ENCODE data around the gene OR1A2. TPM values are rescaled to one million over a fixed set of nuclear protein-coding genes. Genes with fewer than 3 reads are reported as not detected.
"Not testable (repeated sequence)": the region's sequence is repeated elsewhere in the genome, so short reads cannot be mapped to it uniquely, and the experiment has no call there.

OR1A2 gene
- total RNA-seq, 1 donor from 2014 or later: not detected

DNA sequence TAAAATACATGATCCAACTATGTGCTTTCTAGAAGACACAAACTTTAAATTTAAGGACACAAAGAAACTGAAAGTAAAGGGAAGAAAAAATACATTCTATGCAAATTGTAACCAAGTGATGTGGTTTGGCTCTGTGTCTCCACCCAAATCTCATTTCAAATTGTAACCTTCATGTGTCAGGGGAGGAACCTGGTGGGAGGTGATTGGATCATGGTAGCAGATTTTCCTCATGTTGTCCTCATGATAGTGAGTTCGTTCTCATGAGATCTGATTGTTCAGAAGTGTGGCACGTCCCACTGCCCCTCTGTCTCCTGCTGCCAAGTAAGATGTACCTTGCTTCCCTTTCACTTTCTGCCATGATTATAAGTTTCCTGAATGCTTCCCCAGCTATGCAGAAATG is 25.2 kb downstream of the OR1A2 start:
- Histone ChIP-seq H3K9ac (ENCODE audit: low read depth in 1 of 3, low read length in 3 of 3) (no peak overlapping the region), H3K4me3 (ENCODE audit: low read length in 3 of 3) (no peak overlapping the region), H3K27ac (ENCODE audit: low read depth, low read length) (no peak overlapping the region), H3K27me3 (ENCODE audit: control insufficient read depth in 3 of 3, insufficient read depth in 3 of 3, low read length in 3 of 3) (no peaks in the 10 kb centered on the region), H3K9me3 (ENCODE audit: control insufficient read depth in 3 of 3, low read length in 3 of 3) (no peaks in the 10 kb centered on the region), H3K4me1 (ENCODE audit: control insufficient read depth in 3 of 3, insufficient read depth in 3 of 3, low read length in 3 of 3) (no peaks in the 10 kb centered on the region), H3K36me3 (ENCODE audit: control insufficient read depth in 3 of 3, insufficient read depth in 3 of 3, low read length in 3 of 3) (no peaks in the 10 kb centered on the region)

DNA sequence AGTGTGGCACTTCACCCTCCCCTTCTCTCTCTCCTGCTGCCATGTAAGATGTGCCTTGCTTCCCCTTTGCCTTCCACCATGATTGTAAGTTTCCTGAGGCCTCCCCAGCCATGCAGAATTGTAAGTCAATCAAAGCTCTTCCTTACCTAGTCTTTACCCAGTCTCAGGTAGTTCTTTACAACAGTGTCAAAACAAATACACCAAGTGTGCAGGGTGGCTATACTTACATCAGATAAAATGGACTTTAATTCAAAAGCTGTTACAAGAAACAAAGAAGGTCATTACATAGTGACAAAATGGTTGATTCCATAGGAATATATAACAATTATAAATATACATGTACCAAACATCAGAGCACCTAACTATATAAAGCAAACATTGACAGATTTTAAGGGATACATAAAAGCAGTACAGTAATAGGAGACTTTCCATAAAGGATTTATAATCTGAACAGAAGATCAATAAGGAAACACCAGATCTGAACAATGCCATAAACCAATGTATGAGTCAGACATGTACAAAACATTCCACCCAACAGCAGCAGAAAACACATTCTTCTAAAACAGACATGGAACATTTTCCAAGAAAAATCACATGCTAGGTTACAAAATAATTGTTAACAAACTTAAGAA is 27.5 kb downstream of the OR1A2 start:
- H3K9ac ChIP-seq (ENCODE audit: low read depth in 1 of 3, low read length in 3 of 3); H3K4me1 ChIP-seq (ENCODE audit: control insufficient read depth in 3 of 3, insufficient read depth in 3 of 3, low read length in 3 of 3); H3K4me3 ChIP-seq (ENCODE audit: low read length in 3 of 3); H3K36me3 ChIP-seq (ENCODE audit: control insufficient read depth in 3 of 3, insufficient read depth in 3 of 3, low read length in 3 of 3); H3K9me3 ChIP-seq (ENCODE audit: control insufficient read depth in 3 of 3, low read length in 3 of 3); H3K27me3 ChIP-seq (ENCODE audit: control insufficient read depth in 3 of 3, insufficient read depth in 3 of 3, low read length in 3 of 3); H3K27ac ChIP-seq (ENCODE audit: low read depth, low read length): not testable (repeated sequence)

DNA sequence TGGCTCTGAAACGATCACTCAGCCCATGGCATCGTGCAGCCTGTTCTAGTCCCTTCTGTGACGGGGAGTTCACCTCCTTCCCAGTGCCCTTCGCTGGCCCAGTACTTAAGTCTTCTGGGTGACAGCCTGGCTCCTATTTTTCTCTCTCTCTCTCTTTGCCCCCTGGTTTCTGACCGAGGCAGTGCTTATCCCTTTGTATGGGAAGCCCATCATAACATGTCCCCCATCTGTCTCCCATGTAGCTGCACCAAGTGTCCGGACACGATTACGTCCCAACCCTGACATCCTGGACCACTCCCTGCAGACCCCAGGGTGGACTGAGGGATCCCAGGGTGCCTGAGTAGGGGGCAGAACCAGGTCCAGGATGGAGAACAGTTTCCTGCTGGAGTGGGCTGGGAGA is 35.0 kb downstream of the OR1A2 start:
- H3K27me3 ChIP-seq (ENCODE audit: control insufficient read depth in 3 of 3, insufficient read depth in 3 of 3, low read length in 3 of 3); H3K36me3 ChIP-seq (ENCODE audit: control insufficient read depth in 3 of 3, insufficient read depth in 3 of 3, low read length in 3 of 3); H3K9ac ChIP-seq (ENCODE audit: low read depth in 1 of 3, low read length in 3 of 3); H3K4me1 ChIP-seq (ENCODE audit: control insufficient read depth in 3 of 3, insufficient read depth in 3 of 3, low read length in 3 of 3); H3K9me3 ChIP-seq (ENCODE audit: control insufficient read depth in 3 of 3, low read length in 3 of 3); H3K27ac ChIP-seq (ENCODE audit: low read depth, low read length); H3K4me3 ChIP-seq (ENCODE audit: low read length in 3 of 3): not testable (repeated sequence)

DNA sequence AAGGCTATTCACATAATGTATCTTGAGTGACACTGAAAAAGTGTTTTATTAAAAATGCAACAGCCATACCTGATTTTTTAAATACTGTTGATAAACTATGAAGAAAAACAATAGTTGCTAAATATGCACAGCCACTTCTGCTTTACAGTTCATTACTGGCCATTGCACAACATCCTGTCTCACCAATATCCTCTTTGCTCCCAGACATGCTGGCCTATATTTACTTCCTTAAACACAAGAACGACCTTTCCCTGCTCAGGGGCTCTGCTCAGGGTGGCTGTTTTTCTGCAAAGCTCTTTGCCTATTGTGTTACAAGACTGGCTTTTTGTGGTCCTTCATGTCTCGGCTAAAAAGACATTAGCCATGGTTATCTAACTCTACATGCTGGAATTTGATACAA is 41.4 kb downstream of the OR1A2 start:
- not testable (repeated sequence) for H3K4me1 ChIP-seq (ENCODE audit: control insufficient read depth in 3 of 3, insufficient read depth in 3 of 3, low read length in 3 of 3); H3K27ac ChIP-seq (ENCODE audit: low read depth, low read length); H3K9ac ChIP-seq (ENCODE audit: low read depth in 1 of 3, low read length in 3 of 3); H3K27me3 ChIP-seq (ENCODE audit: control insufficient read depth in 3 of 3, insufficient read depth in 3 of 3, low read length in 3 of 3); H3K36me3 ChIP-seq (ENCODE audit: control insufficient read depth in 3 of 3, insufficient read depth in 3 of 3, low read length in 3 of 3); H3K4me3 ChIP-seq (ENCODE audit: low read length in 3 of 3); H3K9me3 ChIP-seq (ENCODE audit: control insufficient read depth in 3 of 3, low read length in 3 of 3)

DNA sequence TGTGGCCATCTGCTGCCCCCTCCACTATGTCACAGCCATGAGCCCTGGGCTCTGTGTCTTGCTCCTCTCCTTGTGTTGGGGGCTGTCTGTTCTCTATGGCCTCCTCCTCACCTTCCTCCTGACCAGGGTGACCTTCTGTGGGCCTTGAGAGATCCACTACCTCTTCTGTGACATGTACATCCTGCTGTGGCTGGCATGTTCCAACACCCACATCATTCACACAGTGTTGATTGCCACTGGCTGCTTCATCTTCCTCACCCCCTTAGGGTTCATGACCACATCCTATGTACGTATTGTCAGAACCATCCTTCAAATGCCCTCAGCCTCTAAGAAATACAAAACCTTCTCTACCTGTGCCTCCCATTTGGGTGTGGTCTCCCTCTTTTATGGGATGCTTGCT is 43.7 kb downstream of the OR1A2 start:
- H3K4me1 ChIP-seq (ENCODE audit: control insufficient read depth in 3 of 3, insufficient read depth in 3 of 3, low read length in 3 of 3); H3K27ac ChIP-seq (ENCODE audit: low read depth, low read length); H3K36me3 ChIP-seq (ENCODE audit: control insufficient read depth in 3 of 3, insufficient read depth in 3 of 3, low read length in 3 of 3); H3K9me3 ChIP-seq (ENCODE audit: control insufficient read depth in 3 of 3, low read length in 3 of 3); H3K9ac ChIP-seq (ENCODE audit: low read depth in 1 of 3, low read length in 3 of 3); H3K4me3 ChIP-seq (ENCODE audit: low read length in 3 of 3); H3K27me3 ChIP-seq (ENCODE audit: control insufficient read depth in 3 of 3, insufficient read depth in 3 of 3, low read length in 3 of 3): not testable (repeated sequence)

DNA sequence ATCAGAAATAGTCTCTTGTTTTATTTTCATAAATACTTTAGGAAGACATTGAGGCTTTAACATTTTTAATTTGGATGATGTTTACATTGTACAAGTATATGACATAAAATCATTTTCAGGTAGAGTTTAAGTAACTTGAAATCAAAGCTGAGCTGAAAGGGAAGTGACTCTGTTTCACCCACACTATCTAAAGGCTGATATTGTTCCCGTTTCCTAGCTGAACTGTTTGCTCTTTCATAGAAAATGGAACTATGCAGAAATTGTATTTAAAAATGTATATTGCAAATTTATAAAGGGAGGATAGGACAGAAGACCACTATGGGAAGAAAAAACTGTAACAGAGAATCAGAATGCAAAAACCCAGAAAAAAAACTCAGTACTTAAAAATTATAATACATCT is 47.5 kb downstream of the OR1A2 start:
- not testable (repeated sequence) for H3K36me3 ChIP-seq (ENCODE audit: control insufficient read depth in 3 of 3, insufficient read depth in 3 of 3, low read length in 3 of 3); H3K27ac ChIP-seq (ENCODE audit: low read depth, low read length); H3K4me3 ChIP-seq (ENCODE audit: low read length in 3 of 3); H3K9ac ChIP-seq (ENCODE audit: low read depth in 1 of 3, low read length in 3 of 3); H3K9me3 ChIP-seq (ENCODE audit: control insufficient read depth in 3 of 3, low read length in 3 of 3); H3K27me3 ChIP-seq (ENCODE audit: control insufficient read depth in 3 of 3, insufficient read depth in 3 of 3, low read length in 3 of 3); H3K4me1 ChIP-seq (ENCODE audit: control insufficient read depth in 3 of 3, insufficient read depth in 3 of 3, low read length in 3 of 3)

Other genes starting within 250 kb of the OR1A2 start
- gene OR1D5, start 133.9 kb upstream of the OR1A2 start, total RNA-seq: not detected
- not detected for gene OR1D2, start 93.1 kb upstream of the OR1A2 start, total RNA-seq
- gene OR1G1, start 70.0 kb upstream of the OR1A2 start, total RNA-seq: not detected
- not detected for gene OR1A1, start 10.1 kb downstream of the OR1A2 start, total RNA-seq
- 0.52 TPM for gene OR3A1, start 100.8 kb downstream of the OR1A2 start, total RNA-seq
- gene OR3A2, start 188.8 kb downstream of the OR1A2 start, total RNA-seq: 1.6 TPM
- not detected for gene OR1E1, start 200.9 kb downstream of the OR1A2 start, total RNA-seq
- not detected for gene OR3A3, start 213.9 kb downstream of the OR1A2 start, total RNA-seq
- gene OR1E2, start 236.3 kb downstream of the OR1A2 start, total RNA-seq: not detected

Measured in skeletal muscle tissue (tissue), 4 donors.